Measurements from ENCODE around the gene TTYH2.

Gene TTYH2

GRCh38 chr17:74219576-74220133, 6.3 kb downstream of the TTYH2 start:
- H3K4me3 ChIP-seq (replicated peaks; ENCODE audit: low read depth, low read length), result no peak overlapping the region
- DNase-seq (ENCODE audit: low read depth), result no peak
- no peak for TF ChIP-seq CTCF (IDR thresholded peaks at IDR 0.05; ENCODE audit: low read length, missing control alignments)

DNA sequence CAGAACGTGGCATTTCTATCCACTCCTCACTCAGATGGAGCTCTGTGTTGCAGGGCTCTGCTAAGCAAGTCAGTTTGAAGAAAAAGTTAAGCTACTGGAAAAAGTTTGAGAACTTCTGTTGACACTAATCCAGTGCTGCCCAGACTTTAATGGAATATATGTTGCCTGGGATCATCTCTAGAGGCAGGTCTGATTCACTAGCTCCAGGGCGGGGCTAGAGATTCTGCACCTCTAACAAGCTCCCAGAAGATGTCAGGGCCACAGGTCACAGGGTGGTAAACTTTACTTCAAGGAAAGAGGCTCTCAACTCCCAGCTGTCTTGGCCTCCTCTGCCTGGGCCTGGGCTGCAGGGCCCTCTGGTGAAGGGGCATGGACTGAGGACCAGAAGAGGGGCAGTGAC, 6.8 kb downstream of the TTYH2 start:
- H3K4me3 ChIP-seq (replicated peaks; ENCODE audit: low read depth, low read length), result no peak overlapping the region
- no peak for DNase-seq (ENCODE audit: low read depth)
- no peak for TF ChIP-seq CTCF (IDR thresholded peaks at IDR 0.05; ENCODE audit: low read length, missing control alignments)

DNA sequence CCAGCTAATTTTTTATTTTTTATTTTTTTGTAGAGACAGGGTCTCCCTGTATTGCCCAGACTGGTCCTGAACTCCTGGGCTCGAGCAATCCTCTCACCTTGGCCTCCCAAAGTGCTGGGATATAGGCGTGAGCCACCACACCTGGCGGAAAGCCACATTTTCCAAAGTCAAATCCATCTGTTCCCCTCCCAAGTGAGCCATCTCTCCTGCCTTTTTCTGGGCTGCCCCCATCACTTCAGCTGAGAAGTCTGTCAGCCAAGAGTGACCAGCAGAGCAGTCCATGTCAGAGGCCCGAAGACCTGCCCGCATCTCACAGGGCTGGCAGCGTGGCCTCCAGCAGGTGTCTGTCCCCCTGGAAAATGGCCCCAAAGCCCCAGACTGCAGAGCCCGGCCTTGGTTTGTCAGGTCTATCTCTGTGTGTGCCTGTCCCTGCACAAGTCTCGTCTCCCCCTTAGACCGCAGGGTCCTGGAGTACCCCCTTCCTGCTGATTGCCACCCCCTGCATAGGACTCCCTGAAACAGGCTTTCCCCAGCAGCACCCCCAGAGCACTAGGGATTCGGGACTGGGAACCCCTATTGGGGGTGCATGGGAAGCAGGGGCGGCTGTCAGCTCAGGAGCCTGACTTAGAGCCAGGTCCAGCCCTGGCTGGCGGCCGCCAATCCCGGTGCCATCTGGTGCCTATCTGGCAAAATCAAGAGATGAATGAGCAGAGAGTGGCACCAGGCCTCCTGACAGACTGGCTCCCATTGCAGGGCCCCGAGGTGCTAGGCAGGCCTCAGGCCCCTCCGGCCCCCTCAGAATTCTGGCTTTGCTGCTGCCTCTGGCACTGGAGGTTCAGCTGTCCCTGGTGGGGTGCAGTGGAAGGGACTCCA, 7.8 kb downstream of the TTYH2 start:
- no peak for TF ChIP-seq CTCF (IDR thresholded peaks at IDR 0.05; ENCODE audit: low read length, missing control alignments)
- H3K4me3 ChIP-seq (replicated peaks; ENCODE audit: low read depth, low read length), result no peak overlapping the region
- DNase-seq (ENCODE audit: low read depth), result no peak

DNA sequence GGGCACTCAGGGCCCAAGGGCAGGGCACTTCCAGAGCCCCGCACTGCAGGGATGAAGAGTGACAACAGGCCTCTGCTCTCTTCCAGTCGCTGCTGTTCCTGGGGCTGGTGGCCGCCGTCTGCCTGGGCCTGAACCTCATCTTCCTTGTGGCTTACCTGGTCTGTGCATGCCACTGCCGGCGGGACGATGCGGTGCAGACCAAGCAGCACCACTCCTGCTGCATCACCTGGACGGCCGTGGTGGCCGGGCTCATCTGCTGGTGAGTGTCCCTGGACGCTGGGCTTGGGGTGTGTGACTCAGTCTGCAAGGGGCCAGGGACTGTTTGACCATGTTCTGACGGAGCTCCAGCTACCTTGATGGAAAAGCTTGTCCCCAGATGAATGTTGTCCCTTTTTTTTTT, 9.0 kb downstream of the TTYH2 start:
- no peak overlapping the region for H3K4me3 ChIP-seq (replicated peaks; ENCODE audit: low read depth, low read length)
- no peak for TF ChIP-seq CTCF (IDR thresholded peaks at IDR 0.05; ENCODE audit: low read length, missing control alignments)
- DNase-seq (ENCODE audit: low read depth), result no peak

- no peak for DNase-seq (ENCODE audit: low read depth)
- no peak overlapping the region for H3K4me3 ChIP-seq (replicated peaks; ENCODE audit: low read depth, low read length)
- TF ChIP-seq CTCF (IDR thresholded peaks at IDR 0.05; ENCODE audit: low read length, missing control alignments), result no peak
Measured at GRCh38 chr17:74223901-74224300, 10.5 kb downstream of the TTYH2 start.

GRCh38 chr17:74224959-74225725, 11.8 kb downstream of the TTYH2 start:
- TF ChIP-seq CTCF (IDR thresholded peaks at IDR 0.05; ENCODE audit: low read length, missing control alignments), result no peak
- no peak overlapping the region for H3K4me3 ChIP-seq (replicated peaks; ENCODE audit: low read depth, low read length)
- no peak for DNase-seq (ENCODE audit: low read depth)

Measured in fibroblast of pulmonary artery (primary cell).